ENCODE measurements around the gene MCC. TPM values are rescaled to one million over a fixed set of nuclear protein-coding genes. Genes with fewer than 3 reads are reported as not detected.

The MCC gene
- total and polyA plus RNA-seq, 2 of the 4 experiments (the other 2 are of a cell fraction), result 5.0 to 20.6 TPM

- in situ Hi-C loops (cut with MboI; ENCODE audit: low sequenced_read_pairs), result loop anchor here (25.0 kb wide), 1 partner anchor 412 kb away; no protein-coding TSS in a partner anchor
- Histone ChIP-seq H2BK15ac (ENCODE audit: low read depth, low read length) (no peak overlapping the region), H3K4ac (ENCODE audit: low read depth, low read length) (no peak overlapping the region), H3K14ac (replicated peaks; ENCODE audit: low read depth, low read length) (no peak overlapping the region), H3K9me1 (ENCODE audit: insufficient read depth, low read length) (peaks cover 4% of the 10 kb centered on the region; the same call in 1 of the 2 replicates), H3K9ac (ENCODE audit: low read depth, low read length) (no peak overlapping the region), H3K27ac (ENCODE audit: insufficient read depth, low read length) (no peak overlapping the region), H4K20me1 (ENCODE audit: insufficient read depth, low read length) (no peaks in the 10 kb centered on the region), H2AFZ (replicated peaks; ENCODE audit: low read length, poor library complexity) (no peak overlapping the region), H3K56ac (ENCODE audit: extremely low read depth, insufficient read depth, low read length) (no peak overlapping the region), H2BK20ac (ENCODE audit: low read depth, low read length) (no peak overlapping the region), H3K9me3 (ENCODE audit: control insufficient read depth, insufficient read depth, low read length) (no peaks in the 10 kb centered on the region), H2AK9ac (replicated peaks; ENCODE audit: low read depth, low read length, poor library complexity) (no peak overlapping the region), H3K18ac (ENCODE audit: low read depth, low read length) (no peak overlapping the region), H3K79me1 (ENCODE audit: low read depth in 1 of 2, low read length in 2 of 2) (peaks cover 0 to 5% of the 10 kb centered on the region in 2 experiments; a peak in 2 of 4 replicates), H4K91ac (ENCODE audit: insufficient read depth, low read depth, low read length) (no peak overlapping the region), H3K23ac (ENCODE audit: low read depth, low read length) (no peak overlapping the region), H3K4me3 (ENCODE audit: insufficient read depth, low read depth, low read length) (no peak overlapping the region), H4K5ac (ENCODE audit: low read depth, low read length) (no peak overlapping the region), H3K4me2 (ENCODE audit: low read depth, low read length) (no peak overlapping the region), H3K27me3 (ENCODE audit: control insufficient read depth, insufficient read depth, low read length) (no peaks in the 10 kb centered on the region), H2BK120ac (ENCODE audit: low read depth, low read length) (no peak overlapping the region), H3K4me1 (ENCODE audit: control insufficient read depth, insufficient read depth, low read length) (peaks cover 8% of the 10 kb centered on the region), H2AK5ac (ENCODE audit: low read depth, low read length) (no peak overlapping the region), H3K36me3 (ENCODE audit: control insufficient read depth, insufficient read depth, low read length) (no peaks in the 10 kb centered on the region), H4K8ac (ENCODE audit: low read depth in 2 of 2, low read length in 2 of 2) (no peak overlapping the region), H2BK5ac (ENCODE audit: low read depth, low read length, poor library complexity, severe bottlenecking) (no peak overlapping the region)
- intact Hi-C loops (cut with micrococcal nuclease), result no loop called here
- no CpG with 5 or more reads among the region's 1 CpG for WGBS, 2 experiments (ENCODE audit: extremely low coverage in 2 of 2, insufficient read length in 1 of 2)
- DNase-seq (no peak), ATAC-seq (ENCODE audit: low read depth) (no peak)
- dilution Hi-C loops (cut with HindIII; ENCODE audit: low sequenced_read_pairs, unreplicated experiment), result no loop called here
- TF ChIP-seq RCOR1 (IDR thresholded peaks at IDR 0.05; ENCODE audit: insufficient replicate concordance, low read length) (no peak), USF2 (IDR thresholded peaks at IDR 0.05; ENCODE audit: low read depth, low read length) (no peak)
- BruUV-seq (replicated peaks), result no TSS peak
- ChIA-PET POLR2A (ENCODE audit: unreplicated experiment) (no interaction called here), CTCF (no interaction called here)
These were observed 514.3 kb downstream of the MCC start for GRCh38 chr5:112973904-112974303.
